IPS DF 4.7 (cell line): Measurements from ENCODE around the gene DCAKD.
A peak's percentile ranks its signal among the peaks of the same experiment; 100 is the strongest.

Experiments
- DNase-seq: peaks from one replicate; pipeline ENCODE4 v3.0.0-alpha.2; 2013; ENCODE audit warnings: low spot score; ENCODE audit errors: extremely low read depth

Gene DCAKD

GRCh38 chr17:45051060-45051719 lies at the start of gene DCAKD:
DCAKD (minus strand) TSS chr17:45051632; CDS start chr17:45034885, 16,747 bp downstream.
- DNase-seq = no peak

GRCh38 chr17:45098869-45099616 lies 47.6 kb upstream of the DCAKD start:
- DNase-seq = peak; percentile 62

GRCh38 chr17:45098081-45098868 lies 46.8 kb upstream of the DCAKD start:
- no peak for DNase-seq

GRCh38 chr17:45096926-45097325 lies 45.5 kb upstream of the DCAKD start:
- no peak for DNase-seq

- no peak for DNase-seq
Measured at GRCh38 chr17:45096141-45096540, 44.7 kb upstream of the DCAKD start.

GRCh38 chr17:45093444-45094110 lies 42.1 kb upstream of the DCAKD start:
- DNase-seq = no peak

- DNase-seq = no peak
Measured at GRCh38 chr17:45092911-45093430, 41.5 kb upstream of the DCAKD start.

- no peak for DNase-seq
Measured at GRCh38 chr17:45091778-45092425, 40.5 kb upstream of the DCAKD start.

GRCh38 chr17:45090711-45091110 lies 39.3 kb upstream of the DCAKD start:
- DNase-seq = no peak

GRCh38 chr17:45088741-45089140 lies 37.3 kb upstream of the DCAKD start:
- DNase-seq = no peak

- DNase-seq = no peak
Measured at GRCh38 chr17:45087978-45088377, 36.5 kb upstream of the DCAKD start.

- no peak for DNase-seq
Measured at GRCh38 chr17:45087504-45087975, 36.1 kb upstream of the DCAKD start.

GRCh38 chr17:45086865-45087503 lies 35.6 kb upstream of the DCAKD start:
- no peak for DNase-seq

GRCh38 chr17:45086391-45086790 lies 35.0 kb upstream of the DCAKD start:
- DNase-seq = no peak

- no peak for DNase-seq
Measured at GRCh38 chr17:45081047-45081703, 29.7 kb upstream of the DCAKD start.

- DNase-seq = no peak
Measured at GRCh38 chr17:45077643-45078042, 26.2 kb upstream of the DCAKD start.

- DNase-seq = no peak
Measured at GRCh38 chr17:45073414-45074070, 22.1 kb upstream of the DCAKD start.

- no peak for DNase-seq
Measured at GRCh38 chr17:45070809-45071208, 19.4 kb upstream of the DCAKD start.

- no peak for DNase-seq
Measured at GRCh38 chr17:45070001-45070400, 18.6 kb upstream of the DCAKD start.
